GM10266 (cell line): ENCODE measurements around the gene AQP12B.
"Not testable (repeated sequence)": the region's sequence is repeated elsewhere in the genome, so short reads cannot be mapped to it uniquely, and the experiment has no call there.

Source experiments
- DNase-seq: peaks from one replicate; pipeline ENCODE4 v3.0.0; 2012; ENCODE audit errors: extremely low spot score
- TF ChIP-seq, protein P1 (sequence below): IDR thresholded peaks from 2 replicates; pipeline ENCODE4 v1.5.1; 2012; ENCODE audit warnings: mild to moderate bottlenecking, low read depth; ENCODE audit not compliant: control insufficient read depth, insufficient read depth; ENCODE audit errors: missing control alignments

Gene AQP12B

DNA sequence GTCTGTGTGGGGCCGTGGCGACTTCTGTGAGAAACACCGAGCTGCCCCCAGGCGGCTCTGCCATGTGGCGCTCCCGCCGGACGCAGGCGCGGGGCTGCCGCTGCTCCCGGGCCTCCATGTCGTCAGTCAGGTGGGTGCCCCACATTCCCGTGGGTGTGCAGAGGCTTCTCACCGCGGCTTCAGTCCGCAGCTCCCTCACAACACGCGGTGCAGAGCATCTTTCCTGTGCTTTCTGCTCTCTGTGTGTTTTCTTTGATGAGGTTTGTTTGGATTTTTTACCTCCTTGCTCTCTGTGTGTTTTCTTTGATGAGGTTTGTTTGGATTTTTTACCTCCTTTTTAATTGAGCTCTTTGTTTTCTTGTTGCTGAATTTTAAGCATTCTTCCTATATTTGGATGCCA is 22.0 kb upstream of the AQP12B start:
- TF ChIP-seq, protein P1, sequence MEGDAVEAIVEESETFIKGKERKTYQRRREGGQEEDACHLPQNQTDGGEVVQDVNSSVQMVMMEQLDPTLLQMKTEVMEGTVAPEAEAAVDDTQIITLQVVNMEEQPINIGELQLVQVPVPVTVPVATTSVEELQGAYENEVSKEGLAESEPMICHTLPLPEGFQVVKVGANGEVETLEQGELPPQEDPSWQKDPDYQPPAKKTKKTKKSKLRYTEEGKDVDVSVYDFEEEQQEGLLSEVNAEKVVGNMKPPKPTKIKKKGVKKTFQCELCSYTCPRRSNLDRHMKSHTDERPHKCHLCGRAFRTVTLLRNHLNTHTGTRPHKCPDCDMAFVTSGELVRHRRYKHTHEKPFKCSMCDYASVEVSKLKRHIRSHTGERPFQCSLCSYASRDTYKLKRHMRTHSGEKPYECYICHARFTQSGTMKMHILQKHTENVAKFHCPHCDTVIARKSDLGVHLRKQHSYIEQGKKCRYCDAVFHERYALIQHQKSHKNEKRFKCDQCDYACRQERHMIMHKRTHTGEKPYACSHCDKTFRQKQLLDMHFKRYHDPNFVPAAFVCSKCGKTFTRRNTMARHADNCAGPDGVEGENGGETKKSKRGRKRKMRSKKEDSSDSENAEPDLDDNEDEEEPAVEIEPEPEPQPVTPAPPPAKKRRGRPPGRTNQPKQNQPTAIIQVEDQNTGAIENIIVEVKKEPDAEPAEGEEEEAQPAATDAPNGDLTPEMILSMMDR = no peak
- no peak for DNase-seq

DNA sequence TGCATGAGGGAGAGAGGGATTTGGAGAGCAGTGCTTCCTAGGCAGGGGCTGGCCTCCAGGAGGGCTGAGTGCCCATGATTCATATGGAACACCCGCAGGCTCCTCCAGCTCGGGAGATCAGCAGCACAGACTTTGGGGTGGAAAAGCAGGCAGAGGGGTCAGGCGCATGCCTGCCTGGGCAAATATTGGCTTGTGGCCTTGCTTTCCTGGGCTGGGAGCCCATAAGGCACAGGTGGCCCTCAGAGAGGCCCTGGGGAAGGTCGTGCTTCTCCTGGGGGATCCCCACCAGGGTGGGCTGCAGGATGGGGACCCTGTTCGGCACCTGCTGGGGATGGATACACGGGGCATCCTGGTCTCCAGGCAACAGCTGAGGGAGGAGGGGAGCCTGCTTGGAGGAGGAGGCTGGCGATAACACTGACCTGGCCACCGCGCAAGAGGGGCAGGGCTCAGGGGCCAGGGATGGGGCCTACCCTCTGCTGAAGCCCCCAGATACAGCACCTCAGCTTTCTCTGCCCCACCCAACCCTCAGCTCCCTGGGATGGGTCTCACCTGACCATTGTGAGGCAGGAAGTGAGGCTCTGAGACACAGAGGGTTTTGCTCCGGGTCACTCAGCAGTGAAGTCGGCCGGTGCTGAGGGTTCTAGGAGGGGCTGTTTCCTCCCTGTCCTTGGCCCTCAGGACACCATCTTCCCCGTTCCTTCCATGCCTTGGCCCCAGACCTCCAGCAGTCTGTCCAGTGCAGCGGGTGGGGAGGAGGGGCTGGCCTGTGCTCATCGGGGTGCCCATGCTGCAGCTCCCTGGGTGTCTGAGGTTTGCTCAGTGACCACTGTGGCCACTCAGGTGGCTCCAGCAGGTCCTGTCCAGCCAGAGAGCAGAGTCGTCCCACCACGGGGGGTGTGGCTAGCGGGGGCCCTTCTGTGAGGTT is 21.0 kb upstream of the AQP12B start:
- DNase-seq = peak; percentile 35
- TF ChIP-seq, protein P1 = no peak

DNA sequence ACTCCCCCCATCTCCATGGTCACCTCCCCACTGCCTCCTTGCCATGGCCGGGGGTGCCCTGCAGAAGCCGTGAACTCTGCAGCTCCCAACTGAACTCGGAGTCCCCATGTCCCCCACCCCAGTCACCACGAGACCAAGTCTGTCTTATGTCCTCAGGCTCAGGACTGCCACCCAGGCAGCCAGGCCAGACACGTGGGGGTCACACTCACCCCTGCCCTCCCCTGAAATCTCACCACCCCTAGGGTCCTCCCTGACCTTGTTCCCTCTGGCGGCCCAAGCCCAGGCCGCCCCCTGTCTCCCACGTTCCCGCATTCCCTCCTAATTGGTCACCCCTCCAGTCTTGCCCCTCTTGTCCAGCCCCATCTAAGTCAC is 19.9 kb upstream of the AQP12B start:
- TF ChIP-seq, protein P1 = no peak
- DNase-seq = no peak

DNA sequence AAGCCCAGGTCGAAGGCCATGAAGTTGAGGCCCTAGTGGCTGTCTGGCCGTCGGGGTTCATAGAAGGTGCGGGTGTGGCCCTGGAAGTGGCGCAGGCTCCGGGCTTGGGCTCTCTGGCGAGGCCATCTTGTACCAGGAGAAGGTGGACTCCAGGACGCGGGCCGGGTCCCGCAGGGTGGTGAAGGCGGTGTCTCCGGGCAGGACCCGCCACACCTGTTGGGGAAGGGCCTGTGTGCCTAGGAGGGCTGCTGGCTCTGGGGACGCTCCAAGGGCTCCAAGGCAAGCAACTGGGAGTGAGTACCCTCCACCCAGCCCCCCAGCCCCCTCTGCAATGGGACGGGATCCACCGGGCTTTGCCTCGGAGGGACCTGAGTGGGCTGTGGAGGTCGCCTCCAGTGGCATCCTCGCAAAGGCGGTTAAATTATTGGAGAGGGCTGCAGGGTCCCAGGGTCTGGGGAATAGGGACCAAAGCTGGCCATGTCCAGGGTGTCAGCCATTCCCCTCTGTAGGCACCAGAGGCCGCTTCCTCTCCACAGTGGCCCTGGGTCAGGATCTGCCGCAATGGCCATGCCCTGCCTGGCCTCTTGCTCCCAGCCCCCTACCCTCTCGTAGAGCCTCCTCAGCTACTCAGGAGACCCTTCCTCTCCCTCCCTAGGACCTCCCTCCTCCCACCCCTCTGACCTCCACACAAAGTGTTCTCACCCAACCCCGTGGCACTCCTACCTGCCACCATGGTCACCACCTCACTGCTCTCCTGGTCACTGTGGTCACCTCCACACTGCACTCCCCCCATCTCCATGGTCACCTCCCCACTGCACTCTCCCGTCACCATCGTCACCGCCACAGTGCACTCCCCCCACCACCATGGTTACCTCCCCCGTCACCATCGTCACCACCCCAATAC is 19.3 kb upstream of the AQP12B start:
- TF ChIP-seq, protein P1 = no peak

DNA sequence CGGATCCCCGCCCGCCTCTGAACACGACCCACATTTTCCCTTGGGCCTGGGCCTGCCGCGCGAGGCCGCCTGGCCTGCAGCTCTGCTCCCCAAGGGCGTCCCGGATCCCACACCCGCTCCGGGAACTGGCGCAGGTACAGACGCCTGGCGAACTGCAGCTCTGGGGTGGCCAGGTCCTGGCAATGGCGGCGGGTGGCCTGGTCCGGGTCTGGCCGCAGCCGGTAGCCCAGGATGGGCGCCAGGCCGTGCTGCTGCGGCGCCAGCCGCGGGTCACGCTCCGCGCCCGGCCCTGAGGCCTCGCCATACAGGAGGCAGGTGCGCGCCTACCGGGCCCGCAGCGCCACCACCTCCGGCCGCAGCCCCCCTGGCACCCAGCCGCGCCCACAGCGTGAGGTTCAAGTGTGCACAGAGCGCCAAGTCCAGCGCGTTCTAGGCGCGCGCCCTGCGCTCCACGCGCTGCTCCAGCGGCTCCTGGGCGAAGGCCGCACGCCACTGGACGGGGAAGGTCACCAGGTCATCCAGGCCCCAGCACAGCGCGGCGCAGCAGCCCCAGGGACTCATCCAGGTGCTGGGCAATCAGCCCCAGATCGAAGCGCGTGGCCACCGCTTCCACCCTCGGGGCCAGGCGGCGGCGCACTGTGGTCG is 18.5 kb upstream of the AQP12B start:
- TF ChIP-seq, protein P1 = no peak
- no peak for DNase-seq

More for the DNA sequence above, 19.3 kb upstream of the AQP12B start:
- peak; percentile 33 for DNase-seq

DNA sequence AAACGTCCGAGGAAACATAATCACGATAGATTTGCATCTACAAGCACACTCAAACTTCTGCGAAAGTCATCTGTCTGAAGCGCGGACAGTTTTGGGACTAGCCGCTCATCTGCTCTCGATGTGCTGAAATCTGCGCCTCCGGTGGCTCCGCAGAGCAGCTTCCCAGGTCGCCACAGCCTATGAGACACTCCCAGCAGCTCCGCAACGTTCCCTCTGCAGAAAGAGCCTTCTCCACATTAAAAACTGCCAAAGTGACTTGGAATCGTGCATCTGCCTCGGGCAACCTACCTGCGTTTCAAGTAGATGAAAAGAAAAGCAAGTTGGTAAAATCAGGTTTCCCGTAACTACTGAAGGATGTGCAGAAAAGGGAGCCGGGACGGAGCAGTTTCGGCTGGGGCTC is 17.9 kb upstream of the AQP12B start:
- DNase-seq = not testable (repeated sequence)

DNA sequence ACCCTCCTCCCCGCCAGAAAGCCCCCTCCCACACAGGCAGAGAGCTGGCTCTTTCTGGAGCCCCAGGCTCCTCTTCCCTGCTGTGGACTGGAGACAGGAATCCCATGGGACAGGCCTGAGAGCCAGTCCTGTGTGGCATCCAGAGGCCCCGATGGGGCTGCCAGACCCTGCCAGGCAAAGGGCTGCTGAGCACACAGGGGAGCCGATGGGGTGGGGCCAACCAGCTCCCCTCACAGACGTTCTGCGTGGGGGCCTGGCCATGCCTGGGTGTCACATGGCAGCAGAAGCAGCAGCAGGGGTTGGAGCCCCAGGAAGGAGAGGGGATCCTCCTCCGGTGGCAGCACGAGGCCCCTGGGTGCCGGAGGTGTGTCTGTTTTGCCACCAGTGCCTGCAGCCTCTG is 17.1 kb upstream of the AQP12B start:
- not testable (repeated sequence) for DNase-seq

DNA sequence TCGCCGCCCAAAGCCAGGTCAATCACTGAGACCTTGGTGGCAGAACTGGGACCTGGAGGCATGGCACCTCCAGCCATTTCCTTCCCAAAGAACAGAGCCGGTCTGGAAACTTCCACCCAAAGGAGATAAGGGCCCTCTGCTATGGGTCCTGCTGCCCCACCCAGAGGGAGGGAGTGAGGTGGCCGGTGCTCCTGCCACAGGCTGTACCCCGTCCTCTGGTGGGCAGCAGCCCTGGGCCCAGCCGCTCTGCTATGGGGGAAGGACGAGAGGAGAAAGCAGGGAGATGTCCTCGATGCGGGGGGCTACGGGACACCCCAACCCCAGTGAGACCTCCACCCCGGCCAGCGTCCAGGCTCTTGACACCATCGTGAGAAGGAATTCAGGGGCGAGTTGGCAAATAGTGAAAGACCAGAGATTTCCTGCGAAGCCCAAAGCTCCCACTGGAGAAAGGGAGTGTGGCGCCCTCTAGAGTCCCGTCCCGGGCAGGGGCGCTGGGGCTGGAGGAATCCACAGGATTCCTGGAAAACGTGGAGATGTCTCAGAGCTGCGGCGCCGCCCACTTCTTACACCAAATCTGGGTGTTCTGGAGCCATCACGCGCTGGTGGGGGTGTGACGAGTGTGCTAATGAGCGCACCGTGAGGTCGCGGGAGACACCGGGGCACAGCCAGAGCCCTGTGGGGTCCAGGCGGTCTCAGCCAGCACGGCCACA is 16.3 kb upstream of the AQP12B start:
- DNase-seq = not testable (repeated sequence)

DNA sequence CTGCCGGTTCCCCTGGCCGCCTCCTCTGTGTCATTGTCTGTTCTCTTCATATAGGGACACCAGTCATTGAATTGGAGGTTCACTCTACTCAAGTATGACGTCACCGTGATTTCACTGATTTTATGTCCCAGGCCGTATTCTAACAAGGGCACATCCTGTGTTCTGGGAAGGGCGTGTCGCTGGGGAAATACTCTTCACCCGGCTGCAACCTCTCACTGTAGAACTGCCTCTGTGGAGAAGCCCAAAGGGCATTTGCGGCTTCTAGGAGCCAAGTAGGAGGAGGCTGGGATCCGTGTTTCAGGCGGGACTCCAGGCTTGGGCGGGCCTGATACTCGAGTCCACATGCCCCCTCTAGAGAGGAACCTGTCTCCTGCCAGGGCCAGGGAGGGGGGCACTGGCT is 13.8 kb upstream of the AQP12B start:
- not testable (repeated sequence) for DNase-seq

DNA sequence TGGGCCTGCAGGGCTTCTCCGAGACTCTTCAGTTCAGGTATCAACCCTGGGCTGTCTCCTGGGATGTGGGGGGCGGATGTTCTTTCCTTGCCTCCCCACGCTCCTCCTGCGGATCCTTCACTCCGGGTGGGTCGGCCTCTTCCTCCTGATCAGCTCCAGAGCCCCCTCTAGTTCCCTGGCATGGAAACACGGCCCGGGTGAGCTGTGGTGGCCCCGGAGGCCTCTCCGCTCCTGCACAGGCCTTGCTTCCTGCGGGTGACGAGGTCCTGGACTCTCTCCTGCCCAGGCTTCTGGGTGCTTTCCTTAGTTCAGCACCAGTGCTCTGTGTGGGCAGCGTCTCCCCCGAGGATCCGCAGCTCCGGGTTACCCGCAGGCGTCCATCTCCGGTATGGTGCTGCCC is 12.9 kb upstream of the AQP12B start:
- not testable (repeated sequence) for DNase-seq

DNA sequence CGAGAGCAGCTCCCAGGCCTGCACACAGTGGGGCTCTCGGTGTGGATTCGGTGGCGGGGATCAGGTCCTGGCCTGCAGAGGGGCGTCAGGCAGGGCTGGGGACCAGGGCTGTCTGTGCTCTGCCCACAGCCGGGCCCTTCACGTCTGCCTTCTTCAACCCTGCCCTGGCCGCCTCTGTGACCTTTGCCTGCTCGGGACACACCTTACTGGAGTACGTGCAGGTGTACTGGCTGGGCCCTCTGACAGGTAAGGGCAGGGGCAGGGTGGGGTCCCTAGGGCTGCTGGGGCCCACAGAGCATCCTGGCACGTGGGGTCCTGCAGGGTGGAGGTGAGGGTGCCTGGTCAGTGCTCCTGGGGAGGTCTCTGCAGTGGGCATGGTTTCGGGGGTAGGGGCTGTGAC is 11.6 kb upstream of the AQP12B start:
- DNase-seq = not testable (repeated sequence)
